ENCODE data around the gene COL16A1. TPM values are rescaled to one million over a fixed set of nuclear protein-coding genes. Genes with fewer than 3 reads are reported as not detected.

The COL16A1 gene
- total RNA-seq, 4 donors from 2014 or later, result 4.3 to 11.4 (median 5.3) TPM

GRCh38 chr1:31662463-31662862 lies 41.4 kb downstream of the COL16A1 start:
- intact Hi-C loops (cut with DNase I; ENCODE audit: low total_unique reads) (loop anchor here (5.0 kb wide), 1 partner anchor 300 kb away; no protein-coding TSS in a partner anchor), in situ Hi-C loops (cut with MboI; ENCODE audit: low sequenced_read_pairs in 4 of 4) (loop anchor here (5.0 to 25.0 kb wide), 4 partner anchors 52 to 300 kb away; no protein-coding TSS in a partner anchor)
- no peak overlapping the region for H3K4me3 ChIP-seq

GRCh38 chr1:31661856-31662255 lies 42.0 kb downstream of the COL16A1 start:
- H3K9me3 ChIP-seq, result no peaks in the 10 kb centered on the region
- H3K4me1 ChIP-seq, result no peaks in the 10 kb centered on the region
- no peaks in the 10 kb centered on the region for H3K27me3 ChIP-seq
- intact Hi-C loops (cut with DNase I; ENCODE audit: low total_unique reads), result loop anchor here (5.0 kb wide), 1 partner anchor 300 kb away; no protein-coding TSS in a partner anchor
- H3K36me3 ChIP-seq, result no peaks in the 10 kb centered on the region
- H3K27ac ChIP-seq, result no peak overlapping the region
- in situ Hi-C loops (cut with MboI; ENCODE audit: low sequenced_read_pairs in 4 of 4), result loop anchor here (5.0 to 25.0 kb wide), 4 partner anchors 53 to 300 kb away; no protein-coding TSS in a partner anchor
- no peak for DNase-seq
- ATAC-seq, result no peak
- TF ChIP-seq POLR2A (IDR thresholded peaks at IDR 0.05), result no peak
- TF ChIP-seq CTCF (IDR thresholded peaks at IDR 0.05 in 4 of 5, conservative IDR thresholded peaks at IDR 0.05 in 1 of 5), result no peak
- no peak overlapping the region for H3K4me3 ChIP-seq

More at GRCh38 chr1:31662463-31662862, 41.4 kb downstream of the COL16A1 start:
- DNase-seq (no peak), ATAC-seq (no peak)
- TF ChIP-seq CTCF (IDR thresholded peaks at IDR 0.05 in 4 of 5, conservative IDR thresholded peaks at IDR 0.05 in 1 of 5) (no peak), POLR2A (IDR thresholded peaks at IDR 0.05) (no peak)
- Histone ChIP-seq H3K36me3 (no peaks in the 10 kb centered on the region), H3K9me3 (no peaks in the 10 kb centered on the region), H3K27ac (no peak overlapping the region), H3K27me3 (no peaks in the 10 kb centered on the region), H3K4me1 (no peaks in the 10 kb centered on the region)

- ATAC-seq (no peak), DNase-seq (no peak)
- Histone ChIP-seq H3K9me3 (no peaks in the 10 kb centered on the region), H3K27ac (no peak overlapping the region), H3K4me3 (no peak overlapping the region), H3K36me3 (no peaks in the 10 kb centered on the region), H3K4me1 (no peaks in the 10 kb centered on the region), H3K27me3 (no peaks in the 10 kb centered on the region)
- in situ Hi-C loops (cut with MboI; ENCODE audit: low sequenced_read_pairs in 4 of 4), result loop anchor here (5.0 to 25.0 kb wide), 4 partner anchors 54 to 301 kb away; no protein-coding TSS in a partner anchor
- TF ChIP-seq CTCF (IDR thresholded peaks at IDR 0.05 in 4 of 5, conservative IDR thresholded peaks at IDR 0.05 in 1 of 5), result no peak
- no peak for TF ChIP-seq POLR2A (IDR thresholded peaks at IDR 0.05)
- intact Hi-C loops (cut with DNase I; ENCODE audit: low total_unique reads), result loop anchor here (5.0 kb wide), 1 partner anchor 301 kb away; no protein-coding TSS in a partner anchor
Observed at GRCh38 chr1:31660871-31661455, 42.9 kb downstream of the COL16A1 start.

- no peaks in the 10 kb centered on the region for H3K27me3 ChIP-seq
- DNase-seq (no peak), ATAC-seq (no peak)
- intact Hi-C loops (cut with DNase I; ENCODE audit: low total_unique reads), result loop anchor here (5.0 kb wide), 1 partner anchor 302 kb away; no protein-coding TSS in a partner anchor
- H3K4me3 ChIP-seq, result no peak overlapping the region
- TF ChIP-seq CTCF (IDR thresholded peaks at IDR 0.05 in 4 of 5, conservative IDR thresholded peaks at IDR 0.05 in 1 of 5), result no peak
- no peak for TF ChIP-seq POLR2A (IDR thresholded peaks at IDR 0.05)
- no peaks in the 10 kb centered on the region for H3K9me3 ChIP-seq
- H3K27ac ChIP-seq, result no peak overlapping the region
- no peaks in the 10 kb centered on the region for H3K4me1 ChIP-seq
- H3K36me3 ChIP-seq, result no peaks in the 10 kb centered on the region
- in situ Hi-C loops (cut with MboI; ENCODE audit: low sequenced_read_pairs in 4 of 4), result loop anchor here (5.0 to 25.0 kb wide), 4 partner anchors 55 to 302 kb away; no protein-coding TSS in a partner anchor
Observed at GRCh38 chr1:31659889-31660288, 43.9 kb downstream of the COL16A1 start.

Data from gastrocnemius medialis (tissue), 4 donors.